Measurements from ENCODE around the gene MACROD2.

- no peak for TF ChIP-seq POLR2AphosphoS5 (IDR thresholded peaks at IDR 0.05; ENCODE audit: low read depth, low read length)
- no peak for TF ChIP-seq POLR2A (IDR thresholded peaks at IDR 0.05; ENCODE audit: low read depth, low read length)
- no peak for TF ChIP-seq TAF1 (IDR thresholded peaks at IDR 0.05; ENCODE audit: low read depth, low read length)
Observed at GRCh38 chr20:14775778-14776177, 780.5 kb downstream of the MACROD2 start.
